Lower lobe of right lung (tissue), 2 donors: ENCODE data around the gene CITED2. TPM values are rescaled to one million over a fixed set of nuclear protein-coding genes. Genes with fewer than 3 reads are reported as not detected.
A peak's percentile ranks its signal among the peaks of the same experiment; 100 is the strongest.

Source experiments
- ATAC-seq, 2 donors: fragments of 200-7000 bp; cut with Tn5 transposase; one replicate each; pipeline ENCODE4 v1.9.1; 2020 to 2022; ENCODE audit warnings: mild to moderate bottlenecking in 2 of 2, moderate library complexity in 2 of 2
- DNase-seq: peaks from one replicate; pipeline ENCODE4 v3.0.0-alpha.2; 2020
- H3K27ac ChIP-seq: fragments of 200-600 bp; one replicate; pipeline ENCODE4 v1.8.0; 2022
- H3K27me3 ChIP-seq: fragments of 200-600 bp; one replicate; pipeline ENCODE4 v1.8.0; 2022; ENCODE audit warnings: low read depth
- H3K36me3 ChIP-seq: fragments of 200-600 bp; one replicate; pipeline ENCODE4 v1.8.0; 2022; ENCODE audit warnings: mild to moderate bottlenecking
- H3K4me1 ChIP-seq: fragments of 200-600 bp; one replicate; pipeline ENCODE4 v1.8.0; 2022
- H3K4me3 ChIP-seq: fragments of 200-600 bp; one replicate; pipeline ENCODE4 v1.8.0; 2022; ENCODE audit warnings: mild to moderate bottlenecking
- H3K9me3 ChIP-seq: fragments of 200-600 bp; one replicate; pipeline ENCODE4 v1.8.0; 2022
- intact Hi-C: fragments of 100-400 bp; cut with DNase I; formaldehyde crosslinking; loops from one replicate; pipeline ENCODE4 v1.11.0; 2022
- total RNA-seq: library from RNA; stranded (reverse); fragmentation: NEBNext Ultra II Directional; extraction: Animal tissue kit (Norgen Biotek cat#: 25700); gene quantifications from one replicate; pipeline ENCODE4 v1.2.1, GENCODE V29; 2021
- TF ChIP-seq, protein P1 (sequence below): fragments of 200-600 bp; IDR thresholded peaks from one replicate; pipeline ENCODE4 v1.8.0; 2022; ENCODE audit warnings: antibody characterized with exemption, mild to moderate bottlenecking
- donor health status: DM: no; HTN: yes; CAD: no; lungs with severe emphysema.

The CITED2 gene
- total RNA-seq, 1 donor from 2014 or later, result 275 TPM

DNA sequence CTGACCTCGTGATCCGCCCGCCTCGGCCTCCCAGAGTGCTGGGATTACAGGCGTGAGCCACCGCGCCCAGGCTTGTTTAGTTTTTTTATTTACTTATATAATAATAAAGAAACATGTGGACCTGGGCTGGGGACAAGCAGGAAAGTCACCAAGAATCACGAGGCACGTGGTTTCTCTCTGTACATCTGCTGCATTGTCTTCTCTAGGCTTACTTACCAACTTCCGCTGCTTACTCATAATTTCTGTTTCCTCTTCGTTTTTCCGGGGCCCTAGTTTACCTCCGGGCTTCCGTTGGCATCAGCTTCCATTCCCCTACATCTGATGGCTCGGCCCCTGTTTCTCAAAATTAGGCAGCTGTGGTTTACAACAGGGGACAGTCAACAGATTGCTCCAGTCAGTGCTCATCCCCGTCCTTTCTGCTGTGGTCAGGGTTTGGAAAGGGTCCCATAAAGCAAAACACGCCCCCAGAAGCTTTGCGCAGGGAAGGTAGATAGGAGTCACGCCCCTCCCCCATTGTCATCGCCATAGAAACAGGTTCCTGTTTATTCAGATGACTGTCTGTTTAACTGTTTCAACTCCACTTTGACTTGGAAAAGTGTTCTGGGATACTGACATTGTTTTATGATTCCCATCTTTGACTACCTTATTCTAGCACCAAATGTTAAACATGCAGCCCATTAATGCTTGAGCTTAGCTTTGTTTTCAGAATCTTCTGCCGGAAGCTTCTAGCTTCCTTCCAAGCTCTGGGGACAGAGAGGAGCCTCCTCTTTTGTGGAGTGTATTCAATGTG is 50.7 kb downstream of the CITED2 start:
- Histone ChIP-seq H3K4me3 (peak overlapping the region; percentile 33), H3K27me3 (no peaks in the 10 kb centered on the region)
- intact Hi-C loops, result no loop called here

More for the DNA sequence above, 50.7 kb downstream of the CITED2 start:
- H3K27ac ChIP-seq, result peak overlapping the region; percentile 73
- H3K36me3 ChIP-seq, result no peaks in the 10 kb centered on the region
- DNase-seq, result peak; percentile 76
- H3K4me1 ChIP-seq, result peaks cover 8% of the 10 kb centered on the region
- no peaks in the 10 kb centered on the region for H3K9me3 ChIP-seq
- peak; percentile 87 for ATAC-seq
- TF ChIP-seq, protein P1, sequence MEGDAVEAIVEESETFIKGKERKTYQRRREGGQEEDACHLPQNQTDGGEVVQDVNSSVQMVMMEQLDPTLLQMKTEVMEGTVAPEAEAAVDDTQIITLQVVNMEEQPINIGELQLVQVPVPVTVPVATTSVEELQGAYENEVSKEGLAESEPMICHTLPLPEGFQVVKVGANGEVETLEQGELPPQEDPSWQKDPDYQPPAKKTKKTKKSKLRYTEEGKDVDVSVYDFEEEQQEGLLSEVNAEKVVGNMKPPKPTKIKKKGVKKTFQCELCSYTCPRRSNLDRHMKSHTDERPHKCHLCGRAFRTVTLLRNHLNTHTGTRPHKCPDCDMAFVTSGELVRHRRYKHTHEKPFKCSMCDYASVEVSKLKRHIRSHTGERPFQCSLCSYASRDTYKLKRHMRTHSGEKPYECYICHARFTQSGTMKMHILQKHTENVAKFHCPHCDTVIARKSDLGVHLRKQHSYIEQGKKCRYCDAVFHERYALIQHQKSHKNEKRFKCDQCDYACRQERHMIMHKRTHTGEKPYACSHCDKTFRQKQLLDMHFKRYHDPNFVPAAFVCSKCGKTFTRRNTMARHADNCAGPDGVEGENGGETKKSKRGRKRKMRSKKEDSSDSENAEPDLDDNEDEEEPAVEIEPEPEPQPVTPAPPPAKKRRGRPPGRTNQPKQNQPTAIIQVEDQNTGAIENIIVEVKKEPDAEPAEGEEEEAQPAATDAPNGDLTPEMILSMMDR, result no peak

Other genes starting within 250 kb of the CITED2 start
- gene HECA, start 239.6 kb downstream of the CITED2 start, total RNA-seq, result 53.1 TPM
- gene TXLNB, start 82.7 kb downstream of the CITED2 start, total RNA-seq, result 1.1 TPM